Measurements from ENCODE around the gene ST3GAL2.
"Not testable (repeated sequence)": the region's sequence is repeated elsewhere in the genome, so short reads cannot be mapped to it uniquely, and the experiment has no call there.

ST3GAL2 gene

DNA sequence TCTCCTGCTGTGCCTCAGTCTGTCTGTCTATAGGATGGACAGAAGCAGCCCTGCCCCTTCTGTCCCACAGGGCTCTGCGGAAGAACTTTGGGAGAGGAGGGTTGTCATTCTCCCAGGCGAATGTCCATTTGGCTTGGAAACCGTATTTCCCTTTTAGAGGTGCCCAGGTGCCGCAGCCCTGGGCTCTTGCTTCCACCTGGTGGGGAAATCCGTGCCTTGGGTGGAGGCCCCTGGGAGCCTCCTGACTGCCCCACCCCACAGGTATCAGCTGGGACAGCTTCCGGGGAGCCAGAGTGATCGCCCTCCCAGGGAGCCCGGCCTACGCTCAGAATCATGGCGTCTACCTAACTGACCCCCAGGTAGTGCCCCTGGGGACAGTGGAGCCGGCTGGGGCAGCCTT lies 28.2 kb upstream of the ST3GAL2 start:
- DNase-seq: no peak

DNA sequence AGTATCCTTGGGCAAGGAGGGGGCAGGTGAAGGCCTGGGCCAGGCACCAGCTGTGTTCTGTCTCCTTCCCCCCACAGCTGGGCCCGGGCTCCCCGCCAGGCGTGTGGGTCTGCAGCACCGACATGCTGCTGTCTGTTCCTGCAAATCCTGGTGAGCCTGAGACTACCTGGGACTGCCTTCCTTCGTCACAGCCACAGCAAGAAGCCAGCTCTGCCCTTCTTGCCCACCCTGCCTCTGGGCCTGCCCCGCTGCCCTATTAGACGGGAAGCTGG lies 27.8 kb upstream of the ST3GAL2 start:
- no peak for DNase-seq

DNA sequence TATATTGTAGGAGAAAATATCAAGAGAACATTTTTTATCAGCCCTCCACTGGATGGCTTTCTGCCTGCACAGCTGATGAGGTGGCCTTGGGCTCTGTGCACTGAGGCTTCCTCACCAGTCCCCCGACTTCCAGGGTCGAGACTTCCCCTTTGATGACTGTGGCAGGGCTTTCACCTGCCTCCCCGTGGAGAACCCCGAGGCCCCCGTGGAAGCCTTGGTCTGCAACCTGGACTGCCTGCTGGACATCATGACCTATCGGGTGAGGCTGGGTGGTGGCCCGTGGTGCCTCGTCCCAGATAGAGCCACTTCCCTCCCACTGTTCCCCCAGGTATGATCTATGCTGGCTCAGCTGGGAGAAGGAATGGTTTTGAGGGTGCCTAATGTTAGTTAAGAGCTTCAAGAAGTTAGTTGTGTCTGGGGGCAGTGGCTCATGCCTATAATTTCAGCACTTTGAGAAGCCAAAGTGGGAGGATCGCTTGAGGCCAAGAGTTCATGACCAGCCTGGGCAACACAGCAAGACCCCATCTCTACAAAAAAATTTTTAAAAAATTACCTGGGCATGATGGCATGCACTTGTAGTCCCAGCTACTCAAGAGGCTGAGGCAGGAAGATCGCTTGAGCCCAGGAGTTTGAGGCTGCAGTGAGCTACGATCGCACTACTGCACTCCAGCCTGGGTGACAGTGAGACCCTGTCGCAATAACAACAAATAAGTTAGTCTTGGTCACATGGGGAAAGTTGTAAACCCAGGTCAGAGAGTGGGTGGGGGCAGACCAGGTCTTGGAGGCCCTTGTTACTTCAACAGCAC lies 27.3 kb upstream of the ST3GAL2 start:
- no peak for DNase-seq

DNA sequence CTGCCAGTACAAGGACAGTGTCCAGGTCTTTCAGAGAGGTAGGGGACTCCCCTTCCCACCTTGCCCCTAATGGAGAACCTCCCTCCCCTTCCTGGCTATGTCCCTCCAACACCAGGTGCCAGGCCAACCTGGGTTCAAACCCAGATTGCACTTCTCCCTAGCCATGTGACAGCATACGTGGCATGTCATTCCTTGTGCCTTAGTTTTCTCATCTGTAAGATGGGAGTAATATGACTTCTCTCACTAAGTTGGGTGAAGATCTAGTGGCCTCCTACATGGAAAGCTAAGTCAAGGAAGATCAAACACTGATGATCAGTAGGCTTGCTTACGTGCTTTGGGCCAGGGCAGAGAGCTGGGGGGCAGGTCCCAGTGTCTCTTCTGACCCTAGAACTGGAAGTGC lies 24.3 kb upstream of the ST3GAL2 start:
- no peak for DNase-seq

DNA sequence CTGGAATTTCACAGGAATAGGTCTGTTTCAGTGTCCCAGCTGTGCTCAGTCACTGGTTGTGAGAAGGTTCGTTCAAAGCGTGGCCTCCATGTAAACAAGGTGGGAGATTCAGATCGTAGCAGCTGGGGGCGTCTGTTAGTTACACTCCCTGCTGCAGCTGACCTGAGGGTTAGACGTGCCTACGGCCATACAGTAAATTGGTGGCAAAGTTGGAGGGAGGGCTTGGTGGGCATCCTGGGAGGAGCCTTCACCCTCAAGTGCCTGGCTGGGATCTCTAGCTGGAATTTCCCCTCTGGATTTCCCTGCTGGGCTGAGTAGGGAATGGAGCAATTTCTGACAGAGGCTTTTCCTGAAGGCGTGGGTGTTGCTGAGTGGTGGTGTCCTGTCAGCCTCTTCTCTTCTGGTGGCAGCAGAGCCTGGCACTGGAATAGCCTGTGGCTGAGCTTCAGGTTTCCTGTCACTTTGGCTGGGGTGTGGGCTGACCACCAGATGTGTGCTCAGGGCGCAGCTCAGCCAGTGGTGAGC lies 21.9 kb upstream of the ST3GAL2 start:
- DNase-seq: no peak

DNA sequence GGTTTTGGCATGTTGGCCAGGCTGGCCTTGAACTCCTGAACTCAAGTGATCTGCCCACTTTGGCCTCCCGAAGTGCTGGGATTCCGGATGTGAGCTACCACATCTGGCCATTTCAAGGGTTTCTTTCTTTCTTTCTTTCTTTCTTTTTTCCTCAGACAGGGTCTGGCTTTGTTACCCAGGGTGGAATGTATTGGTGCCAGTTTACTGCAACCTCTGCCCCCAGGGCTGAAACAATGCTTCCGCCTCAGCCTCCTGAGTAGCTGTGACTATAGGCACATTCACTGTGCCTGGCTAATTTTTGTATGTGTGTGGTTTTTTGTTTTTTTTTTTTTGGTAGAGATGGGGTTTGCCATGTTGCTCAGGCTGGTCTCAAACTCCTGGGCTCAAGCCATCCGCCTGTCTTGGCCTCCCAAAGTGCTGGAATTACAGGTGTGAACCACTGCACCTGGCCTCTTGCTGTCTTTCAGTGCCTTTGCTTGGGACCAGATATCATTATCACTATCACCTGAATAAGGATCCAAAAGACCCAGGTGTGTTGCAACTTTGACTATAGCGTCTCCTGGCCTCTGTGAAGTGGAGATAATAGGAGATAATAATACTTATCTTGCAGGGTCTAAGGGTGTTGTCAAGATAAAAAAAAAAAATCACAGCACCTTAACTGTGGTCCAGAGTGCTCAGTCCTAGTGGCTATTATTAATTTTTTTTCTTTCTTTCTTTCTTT lies 18.7 kb upstream of the ST3GAL2 start:
- DNase-seq: no peak

DNA sequence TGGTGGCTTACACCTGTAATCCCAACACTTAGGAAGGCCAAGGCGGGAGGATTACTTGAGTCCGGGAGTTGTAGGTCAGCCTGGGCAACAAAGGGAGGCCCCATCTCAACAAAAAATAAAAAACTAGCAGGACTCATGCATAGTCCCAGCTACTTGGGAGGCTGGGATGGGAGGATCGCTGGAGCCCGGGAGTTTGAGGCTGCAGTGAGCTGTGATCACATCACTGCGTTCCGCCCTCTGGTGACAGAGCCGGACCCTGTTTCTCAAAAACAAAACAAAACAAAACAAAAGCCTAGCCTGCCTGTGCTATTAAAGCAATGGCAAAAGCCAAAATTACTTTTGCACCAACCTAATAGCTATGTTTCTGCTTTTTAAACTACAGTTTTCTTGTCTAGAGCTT lies 17.0 kb upstream of the ST3GAL2 start:
- no peak for DNase-seq

DNA sequence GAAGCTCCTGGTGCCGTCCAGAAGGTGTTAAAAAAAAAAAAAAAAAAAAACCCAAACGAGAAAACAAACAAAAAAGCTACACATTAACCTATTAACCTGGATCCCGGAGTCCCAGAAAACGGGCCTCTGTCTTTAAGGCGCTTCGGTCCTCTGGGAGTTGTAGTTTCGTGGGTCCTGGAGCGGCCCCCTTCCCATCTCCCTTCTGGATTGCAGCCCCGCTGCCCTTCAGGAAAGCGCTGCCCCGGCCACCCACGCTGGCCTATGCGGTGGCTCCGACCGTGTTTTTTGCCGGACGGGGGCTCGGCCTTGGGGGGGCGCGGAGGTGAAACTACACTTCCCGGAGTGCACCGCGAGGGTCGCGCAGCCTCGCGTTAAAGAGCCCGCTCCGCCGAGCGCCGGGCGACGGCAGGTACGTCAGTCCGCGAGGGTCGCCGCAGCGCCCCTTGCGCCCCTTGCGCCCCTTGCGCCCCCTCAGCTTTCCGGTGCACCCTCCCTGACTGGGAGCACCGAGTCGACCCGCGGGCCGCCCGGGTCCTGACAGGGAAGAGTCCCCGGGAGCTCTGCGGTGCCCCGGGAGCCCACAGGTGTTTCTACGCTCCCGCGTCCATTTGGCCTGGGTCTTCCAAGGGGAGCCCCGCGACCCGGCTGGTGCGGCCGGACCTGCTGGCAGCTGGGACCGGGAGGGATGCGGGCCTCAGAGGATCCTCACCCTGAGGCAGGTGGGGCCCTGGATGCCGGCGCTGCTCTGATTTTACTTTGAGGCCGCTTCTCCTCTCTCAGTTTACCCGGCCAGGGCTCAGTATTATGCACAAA lies 15.5 kb upstream of the ST3GAL2 start, which contains the start of gene FCSK:
FCSK (plus strand) TSS at position 374 of the 813 bp plus-strand sequence. CDS start 8,596 bp downstream, outside the sequence.
- DNase-seq: peak; percentile 72

DNA sequence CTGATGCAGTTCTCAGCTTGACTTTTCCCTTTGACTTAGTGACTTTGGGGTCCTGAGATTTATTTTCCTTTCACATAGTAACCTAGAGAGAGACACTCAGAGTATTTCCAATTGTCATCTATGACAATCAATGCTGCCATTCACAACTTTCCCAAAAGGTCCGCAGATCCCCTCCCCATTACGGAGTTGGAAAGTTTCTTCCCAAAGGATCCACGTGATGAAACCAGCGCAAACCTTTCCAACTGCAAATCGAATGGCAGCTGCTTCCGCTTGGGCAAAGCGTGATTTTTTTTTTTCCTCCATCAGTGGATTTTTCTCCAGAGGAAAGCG lies 15.0 kb upstream of the ST3GAL2 start:
- no peak for DNase-seq

DNA sequence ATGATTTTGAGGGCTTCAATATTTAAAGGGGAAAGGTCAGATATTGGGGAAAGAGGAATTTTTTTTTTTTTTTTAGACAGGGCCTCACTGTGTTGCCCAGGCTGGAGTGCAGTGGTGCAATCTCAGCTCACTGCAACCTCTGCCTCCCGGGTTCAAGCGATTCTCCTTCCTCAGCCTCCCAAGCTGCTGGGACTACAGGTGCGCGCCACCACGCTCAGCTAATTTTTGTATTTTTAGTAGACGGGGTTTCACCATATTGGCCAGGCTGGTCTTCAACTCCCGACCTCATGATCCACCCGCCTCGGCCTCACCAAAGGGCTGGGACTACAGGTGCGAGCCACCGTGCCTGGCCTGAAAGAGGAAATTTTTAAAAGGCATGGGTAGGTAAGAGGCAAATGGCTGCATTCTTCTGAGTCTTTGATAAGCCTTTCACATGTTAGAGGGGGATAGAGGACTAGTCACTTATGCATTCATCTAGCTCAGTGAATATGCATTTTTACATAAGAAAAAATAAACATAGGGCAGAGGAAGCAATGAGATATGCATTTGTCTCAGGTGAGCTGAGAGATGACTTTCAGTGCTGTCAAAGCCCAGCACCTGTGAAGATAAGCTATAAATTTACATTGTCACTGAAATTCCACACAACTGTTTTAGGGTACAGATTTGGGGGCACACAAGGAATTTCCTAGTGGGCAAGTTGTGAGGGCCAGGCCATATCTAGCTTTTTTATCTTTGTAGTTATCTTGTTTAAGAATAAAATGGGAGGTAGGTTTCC lies 14.4 kb upstream of the ST3GAL2 start:
- no peak for DNase-seq

DNA sequence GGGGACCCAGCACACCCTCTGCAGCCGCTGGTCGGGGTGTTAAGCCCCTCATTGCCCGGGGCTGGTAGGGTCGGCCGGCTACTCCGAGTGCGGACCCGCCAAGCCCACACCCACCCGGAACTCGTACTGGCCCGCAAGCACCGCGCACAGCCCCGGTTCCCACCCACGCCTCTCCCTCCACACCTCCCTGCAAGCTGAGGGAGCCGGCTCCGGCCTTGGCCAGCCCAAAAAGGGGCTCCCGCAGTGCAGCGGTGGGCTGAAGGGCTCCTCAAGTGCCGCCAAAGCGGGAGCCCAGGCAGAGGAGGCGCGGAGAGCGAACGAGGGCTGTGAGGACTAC lies 12.1 kb upstream of the ST3GAL2 start:
- DNase-seq: not testable (repeated sequence)

DNA sequence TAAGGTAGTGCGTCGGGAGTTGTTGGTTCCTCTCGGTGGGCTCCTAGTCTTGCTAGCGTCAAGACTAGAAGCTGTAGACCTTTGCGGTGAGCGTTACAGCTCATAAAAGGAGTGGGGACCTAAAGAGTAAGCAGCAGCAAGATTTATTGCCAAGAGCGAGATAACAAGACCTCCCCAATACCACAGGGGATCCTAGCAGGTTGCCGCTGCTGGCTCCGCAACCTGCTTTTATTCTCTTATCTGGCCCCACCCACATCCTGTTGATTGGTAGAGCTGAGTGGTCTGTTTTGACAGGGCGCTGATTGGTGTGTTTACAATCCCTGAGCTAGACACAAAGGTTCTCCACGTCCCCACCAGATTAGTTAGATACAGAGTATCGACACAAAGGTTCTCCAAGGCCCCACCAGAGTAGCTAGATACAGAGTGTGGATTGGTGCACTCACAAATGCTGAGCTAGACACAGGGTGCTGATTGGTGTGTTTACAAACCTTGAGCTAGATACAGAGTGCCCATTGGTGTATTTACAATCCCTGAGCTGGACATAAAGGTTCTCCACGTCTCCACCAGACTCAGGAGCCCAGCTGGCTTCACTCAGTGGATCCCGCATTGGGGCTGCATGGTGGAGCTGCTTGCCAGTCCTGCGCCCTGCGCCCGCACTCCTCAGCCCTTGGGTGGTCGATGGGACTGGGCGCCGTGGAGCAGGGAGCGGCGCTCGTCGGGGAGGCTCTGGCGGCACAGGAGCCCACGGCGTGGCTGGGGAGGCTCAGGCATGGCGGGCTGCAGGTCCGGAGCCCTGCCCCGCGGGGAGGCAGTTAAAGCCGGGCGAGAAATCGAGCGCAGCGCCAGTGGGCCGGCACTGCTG lies 11.5 kb upstream of the ST3GAL2 start:
- not testable (repeated sequence) for DNase-seq

DNA sequence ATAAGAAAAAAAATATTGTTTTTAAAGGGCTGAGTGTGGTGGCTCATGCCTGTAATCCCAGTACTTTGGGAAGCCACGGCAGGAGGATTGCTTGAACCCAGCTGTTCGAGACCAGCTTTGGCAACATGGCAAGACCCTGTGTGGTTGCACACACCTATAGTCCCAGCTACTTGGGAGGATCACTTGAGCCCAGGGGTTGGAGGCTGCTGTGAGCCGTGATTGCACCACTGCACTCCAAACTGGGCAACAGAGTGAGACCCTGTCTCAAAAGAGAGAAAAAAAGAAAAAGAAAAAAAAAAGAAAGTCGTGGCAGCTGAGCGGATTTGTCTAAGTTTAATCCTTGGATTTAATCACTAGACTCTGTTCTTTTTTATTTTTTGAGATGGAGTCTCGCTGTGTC lies 9.2 kb upstream of the ST3GAL2 start:
- DNase-seq: no peak

DNA sequence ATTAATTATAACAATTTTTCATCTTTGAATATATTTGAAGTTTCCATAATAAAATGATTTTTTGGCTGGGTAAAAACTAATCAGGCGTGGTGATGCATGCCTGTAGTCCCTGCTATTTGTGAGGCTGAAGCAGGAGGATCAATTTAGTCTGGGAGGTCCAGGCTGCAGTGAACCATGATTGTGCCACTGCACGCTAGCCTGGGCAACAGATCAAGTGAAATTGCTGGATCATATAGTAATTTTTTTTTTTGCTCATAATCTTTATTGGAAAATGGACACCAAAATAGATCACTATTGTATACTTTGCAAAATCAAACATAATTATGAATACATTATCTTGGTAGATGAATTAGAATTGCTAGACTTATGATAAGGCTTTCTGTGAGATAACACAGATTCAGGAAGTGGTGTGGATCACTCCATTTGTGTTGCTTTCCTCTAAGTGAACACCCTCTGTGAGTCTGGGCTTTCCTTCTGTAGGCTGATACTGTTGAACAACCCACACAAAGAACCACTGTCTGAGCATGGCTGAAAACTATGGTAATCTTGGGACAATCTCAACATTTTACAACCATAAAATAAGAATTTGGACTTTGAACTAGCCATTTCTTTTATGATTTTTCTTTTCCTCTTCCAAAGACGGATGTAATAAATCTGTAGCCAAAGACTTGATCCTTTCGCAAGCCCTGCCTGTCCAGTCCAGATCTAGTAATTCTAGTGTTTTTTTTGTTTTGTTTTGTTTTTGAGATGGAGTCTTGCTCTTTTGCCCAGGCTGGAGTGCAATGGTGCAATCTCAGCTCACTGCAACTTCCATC lies 5.6 kb upstream of the ST3GAL2 start:
- DNase-seq: no peak

DNA sequence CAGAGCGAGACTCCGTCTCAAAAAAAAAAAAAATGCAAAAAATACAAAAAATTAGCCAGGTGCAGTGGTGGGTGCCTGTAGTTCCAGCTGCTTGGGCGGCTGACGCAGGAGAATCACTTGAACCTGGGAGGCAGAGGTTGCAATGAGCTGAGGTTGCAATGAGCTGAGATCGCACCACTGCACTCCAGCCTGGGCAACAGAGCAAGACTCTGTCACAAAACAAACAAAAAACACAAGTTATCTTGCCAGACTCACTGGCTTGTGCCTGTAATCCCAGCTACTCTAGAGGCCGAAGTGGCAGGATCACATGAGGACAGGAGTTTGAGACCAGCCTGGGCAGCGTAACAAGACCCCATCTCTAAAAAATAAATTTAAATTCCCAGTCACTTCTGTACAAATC lies 3.4 kb upstream of the ST3GAL2 start:
- no peak for DNase-seq

DNA sequence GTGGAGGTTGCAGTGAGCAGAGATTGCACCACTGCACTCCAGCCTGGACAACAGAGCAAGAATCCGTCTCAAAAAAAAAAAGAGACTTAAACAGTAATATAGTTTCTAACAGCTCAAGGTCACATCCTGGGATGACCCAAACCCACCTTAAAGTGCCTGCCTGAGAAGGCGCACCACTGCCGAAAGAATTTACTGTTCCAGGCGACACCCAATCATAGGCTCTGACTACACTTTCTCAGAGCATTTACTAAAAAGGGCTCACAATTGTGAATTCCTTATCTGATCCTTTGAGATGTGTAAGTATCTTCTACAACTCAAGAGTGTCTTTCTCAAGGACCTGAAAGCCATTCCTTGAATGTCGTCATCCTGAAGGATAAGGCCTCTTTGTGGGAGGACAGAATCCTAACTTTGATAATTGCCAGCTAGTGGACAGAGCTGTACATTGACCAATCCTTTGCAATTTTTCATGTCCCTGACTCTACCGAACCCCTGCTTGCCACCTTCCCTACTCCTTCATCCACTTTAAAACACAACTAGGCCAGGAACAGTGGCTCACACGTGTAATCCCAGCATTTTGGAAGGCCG lies 2.6 kb upstream of the ST3GAL2 start:
- DNase-seq: no peak

DNA sequence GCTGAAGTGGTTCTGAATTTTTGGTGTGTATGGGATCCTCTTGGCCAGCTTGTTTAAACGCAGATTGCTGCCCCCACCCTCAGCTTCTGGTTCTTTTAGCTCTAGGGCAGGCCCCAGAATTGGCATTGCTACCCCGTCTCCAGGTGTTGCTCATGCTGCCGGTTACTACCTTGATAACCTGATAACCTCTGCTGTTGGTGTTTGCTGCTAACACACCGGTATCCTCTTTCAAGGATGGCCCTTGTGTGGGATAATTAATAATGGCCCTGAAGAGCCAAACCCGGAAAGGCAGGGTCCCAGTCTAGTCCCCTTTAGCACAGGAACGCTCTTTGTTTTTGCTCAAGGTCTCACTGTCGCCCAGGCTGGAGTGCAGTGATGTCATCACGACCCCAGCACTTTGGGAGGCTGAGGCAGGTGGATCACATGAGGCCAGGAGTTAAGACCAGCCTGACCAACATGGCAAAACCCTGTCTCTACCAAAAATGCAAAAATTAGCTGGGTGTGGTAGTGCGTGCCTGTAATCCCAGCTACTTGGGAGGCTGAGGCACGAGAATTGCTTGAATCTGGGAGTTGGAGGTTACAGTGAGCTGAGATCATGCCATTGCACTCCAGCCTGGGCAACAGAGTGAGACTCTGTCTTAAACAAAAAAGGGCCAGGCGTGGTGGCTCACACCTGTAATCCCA lies 1.3 kb upstream of the ST3GAL2 start:
- no peak for DNase-seq

DNA sequence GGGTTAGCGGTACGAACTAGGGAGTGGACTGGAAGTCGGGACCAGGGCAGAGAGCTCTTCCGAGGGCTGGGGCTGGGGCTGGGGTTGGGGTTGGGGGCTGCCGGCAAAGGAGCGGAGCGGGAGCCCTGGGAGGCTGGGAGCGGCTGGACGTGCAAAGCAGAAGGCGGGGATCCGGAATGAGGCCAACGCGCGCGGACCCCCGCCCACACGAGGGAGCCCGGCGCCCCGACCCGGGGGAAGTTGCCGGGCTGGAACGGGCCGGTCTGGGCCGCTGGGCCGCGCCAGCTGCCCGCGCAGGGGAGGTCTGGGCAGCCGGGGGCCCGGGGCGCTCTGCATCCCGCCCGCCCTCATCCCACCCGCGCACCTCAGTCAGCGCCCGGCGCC lies 323 bp downstream of the ST3GAL2 start:
- no peak for DNase-seq

DNA sequence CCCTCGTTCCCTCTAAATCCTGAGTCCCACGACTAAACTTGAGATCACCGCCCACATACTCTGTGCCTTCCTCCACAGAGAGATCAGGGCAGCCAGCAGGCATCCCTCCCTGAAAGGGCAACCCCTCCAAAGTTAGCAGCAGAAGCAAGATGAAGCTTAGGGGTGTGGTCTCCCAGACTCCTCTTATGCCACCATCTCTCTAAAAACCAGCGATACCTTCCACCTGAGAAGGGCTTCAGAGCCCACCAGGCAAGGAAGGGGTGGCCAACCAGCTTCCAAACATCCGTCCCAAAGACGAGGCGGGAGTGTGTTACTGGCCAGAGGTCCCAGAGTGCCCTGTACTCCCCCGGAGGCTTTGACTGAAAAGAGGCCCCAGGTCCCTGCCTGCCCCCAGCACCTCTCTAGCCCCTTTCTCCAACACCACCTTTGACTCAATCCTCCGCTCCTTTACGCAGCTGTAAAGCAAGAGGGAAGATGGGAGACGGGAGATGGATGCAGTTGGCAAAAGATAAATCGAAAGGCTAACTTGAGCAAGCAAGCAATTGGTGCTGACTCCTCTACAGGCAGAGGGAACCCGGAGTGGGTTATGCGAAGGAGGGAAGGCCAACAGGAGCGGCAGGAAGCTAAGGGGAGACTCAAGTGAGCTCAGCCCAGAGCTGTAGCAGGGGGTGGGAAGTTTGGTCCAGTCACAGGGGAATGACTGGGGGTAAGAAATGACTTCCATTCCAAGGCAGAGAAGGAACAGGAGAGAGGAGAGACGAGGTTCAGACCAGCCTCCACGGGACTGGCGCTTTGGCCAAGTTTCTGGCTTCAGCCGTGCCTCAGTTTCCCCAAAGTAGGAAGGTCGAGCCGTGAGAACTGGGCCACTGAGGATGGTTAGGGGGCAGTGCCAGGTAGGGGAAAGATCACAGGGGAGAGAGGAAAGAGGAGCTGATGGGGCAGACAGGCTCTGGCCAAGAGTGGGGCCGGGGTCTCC lies 1.0 kb downstream of the ST3GAL2 start:
- DNase-seq: peak; percentile 25
